Measurements from ENCODE around the gene TOMM34. TPM values are rescaled to one million over a fixed set of nuclear protein-coding genes. Genes with fewer than 3 reads are reported as not detected.
A peak's percentile ranks its signal among the peaks of the same experiment; 100 is the strongest.

TOMM34 gene
- total and polyA plus RNA-seq, 2 of the 13 experiments (the other 11 are each of a cell fraction or from before 2014, with no cell fraction given), result 36.2 to 52.0 TPM

DNA sequence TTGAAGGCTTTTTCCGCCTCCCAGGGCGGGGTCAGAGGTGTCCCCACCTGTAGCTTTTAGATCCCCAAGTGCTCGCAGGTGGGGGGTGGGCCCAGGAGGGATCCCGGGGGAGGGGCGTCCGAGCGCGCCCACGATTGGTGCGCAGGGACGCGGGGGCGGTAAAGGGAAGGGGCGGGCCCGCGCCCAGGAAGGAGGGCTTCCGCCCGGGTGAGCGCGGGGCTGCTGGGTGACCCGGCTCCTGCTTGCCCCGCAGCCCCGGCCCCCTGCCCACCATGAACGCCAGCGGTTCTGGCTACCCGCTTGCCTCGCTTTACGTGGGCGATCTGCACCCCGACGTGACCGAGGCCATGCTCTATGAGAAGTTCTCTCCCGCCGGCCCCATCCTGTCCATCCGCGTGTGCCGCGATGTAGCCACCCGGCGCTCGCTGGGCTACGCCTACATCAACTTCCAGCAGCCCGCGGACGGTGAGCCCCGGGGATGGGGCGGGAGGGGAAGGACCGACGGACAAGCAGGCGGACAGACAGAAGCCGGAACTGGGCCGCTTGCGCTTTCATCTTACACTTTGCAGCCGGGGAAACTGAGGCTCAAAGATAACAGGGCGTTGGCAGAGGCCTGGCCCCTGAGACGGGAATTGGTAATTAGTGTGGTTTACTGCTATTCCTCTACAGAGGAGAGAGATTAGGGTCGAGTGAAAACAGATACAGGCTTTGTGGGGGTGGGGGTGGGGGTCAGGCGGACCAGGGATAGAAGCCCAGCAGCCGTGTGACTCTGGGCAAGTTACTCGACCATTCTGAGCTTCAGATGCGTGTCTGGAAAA is 50.1 kb downstream of the TOMM34 start, which contains the start of gene PABPC1L (continued):
- TF ChIP-seq, protein P1, sequence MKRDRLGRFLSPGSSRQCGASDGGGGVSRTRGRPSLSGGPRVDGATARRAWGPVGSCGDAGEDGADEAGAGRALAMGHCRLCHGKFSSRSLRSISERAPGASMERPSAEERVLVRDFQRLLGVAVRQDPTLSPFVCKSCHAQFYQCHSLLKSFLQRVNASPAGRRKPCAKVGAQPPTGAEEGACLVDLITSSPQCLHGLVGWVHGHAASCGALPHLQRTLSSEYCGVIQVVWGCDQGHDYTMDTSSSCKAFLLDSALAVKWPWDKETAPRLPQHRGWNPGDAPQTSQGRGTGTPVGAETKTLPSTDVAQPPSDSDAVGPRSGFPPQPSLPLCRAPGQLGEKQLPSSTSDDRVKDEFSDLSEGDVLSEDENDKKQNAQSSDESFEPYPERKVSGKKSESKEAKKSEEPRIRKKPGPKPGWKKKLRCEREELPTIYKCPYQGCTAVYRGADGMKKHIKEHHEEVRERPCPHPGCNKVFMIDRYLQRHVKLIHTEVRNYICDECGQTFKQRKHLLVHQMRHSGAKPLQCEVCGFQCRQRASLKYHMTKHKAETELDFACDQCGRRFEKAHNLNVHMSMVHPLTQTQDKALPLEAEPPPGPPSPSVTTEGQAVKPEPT (CRISPR knock-in tag; IDR thresholded peaks at IDR 0.05; ENCODE audit: low read depth), result peak; percentile 49; the same call in 1 of the 2 replicates
- peak; percentile 45; the same call in 1 of the 2 replicates for TF ChIP-seq MTF2 (CRISPR knock-in tag; IDR thresholded peaks at IDR 0.05; ENCODE audit: borderline replicate concordance)
- peak; percentile 32 for TF ChIP-seq TAF15 (IDR thresholded peaks at IDR 0.05; ENCODE audit: low read depth, low read length, poor library complexity, severe bottlenecking)
- TF ChIP-seq ZSCAN29 (CRISPR knock-in tag; conservative IDR thresholded peaks at IDR 0.05), result no peak; the same call in 1 of the 2 replicates
- 0 out of 2 replicates have a peak, but pooled peaks have one; percentile 52 for TF ChIP-seq ZNF441 (CRISPR knock-in tag; IDR thresholded peaks at IDR 0.05; ENCODE audit: borderline replicate concordance)
- TF ChIP-seq MYC (CRISPR knock-in tag; IDR thresholded peaks at IDR 0.05; ENCODE audit: borderline replicate concordance), result peak; percentile 90
- TF ChIP-seq NFYB (CRISPR knock-in tag; IDR thresholded peaks at IDR 0.05), result peak; percentile 73
- TF ChIP-seq SMAD9 (CRISPR knock-in tag; IDR thresholded peaks at IDR 0.05), result no peak
- TF ChIP-seq TBX2 (CRISPR knock-in tag; IDR thresholded peaks at IDR 0.05; ENCODE audit: borderline replicate concordance), result peak; percentile 41
- TF ChIP-seq ZFX (CRISPR knock-in tag; IDR thresholded peaks at IDR 0.05; ENCODE audit: low read depth), result peak; percentile 69
- peak; percentile 64 for TF ChIP-seq ZNF343 (CRISPR knock-in tag; IDR thresholded peaks at IDR 0.05)
- TF ChIP-seq SP4 (CRISPR knock-in tag; IDR thresholded peaks at IDR 0.05), result peak; percentile 73
- TF ChIP-seq ZNF530 (CRISPR knock-in tag; IDR thresholded peaks at IDR 0.05; ENCODE audit: low read depth), result no peak
- no peak for TF ChIP-seq ZNF292 (CRISPR knock-in tag; IDR thresholded peaks at IDR 0.05; ENCODE audit: borderline replicate concordance, low read depth)
- peak in 1 of 2 experiments; percentile 77; a peak in 2 of 4 replicates for TF ChIP-seq KLF16 (CRISPR knock-in tag; IDR thresholded peaks at IDR 0.05)
- peak; percentile 74; the same call in 1 of the 2 replicates for TF ChIP-seq KDM5B (CRISPR knock-in tag; IDR thresholded peaks at IDR 0.05; ENCODE audit: borderline replicate concordance)
- TF ChIP-seq, protein P2, sequence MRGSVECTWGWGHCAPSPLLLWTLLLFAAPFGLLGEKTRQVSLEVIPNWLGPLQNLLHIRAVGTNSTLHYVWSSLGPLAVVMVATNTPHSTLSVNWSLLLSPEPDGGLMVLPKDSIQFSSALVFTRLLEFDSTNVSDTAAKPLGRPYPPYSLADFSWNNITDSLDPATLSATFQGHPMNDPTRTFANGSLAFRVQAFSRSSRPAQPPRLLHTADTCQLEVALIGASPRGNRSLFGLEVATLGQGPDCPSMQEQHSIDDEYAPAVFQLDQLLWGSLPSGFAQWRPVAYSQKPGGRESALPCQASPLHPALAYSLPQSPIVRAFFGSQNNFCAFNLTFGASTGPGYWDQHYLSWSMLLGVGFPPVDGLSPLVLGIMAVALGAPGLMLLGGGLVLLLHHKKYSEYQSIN (CRISPR knock-in tag; IDR thresholded peaks at IDR 0.05; ENCODE audit: borderline replicate concordance), result no peak
- TF ChIP-seq, protein P3, sequence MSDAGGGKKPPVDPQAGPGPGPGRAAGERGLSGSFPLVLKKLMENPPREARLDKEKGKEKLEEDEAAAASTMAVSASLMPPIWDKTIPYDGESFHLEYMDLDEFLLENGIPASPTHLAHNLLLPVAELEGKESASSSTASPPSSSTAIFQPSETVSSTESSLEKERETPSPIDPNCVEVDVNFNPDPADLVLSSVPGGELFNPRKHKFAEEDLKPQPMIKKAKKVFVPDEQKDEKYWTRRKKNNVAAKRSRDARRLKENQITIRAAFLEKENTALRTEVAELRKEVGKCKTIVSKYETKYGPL (CRISPR knock-in tag; IDR thresholded peaks at IDR 0.05), result peak; percentile 76; the same call in 1 of the 2 replicates
- 0 out of 4 replicates have a peak, but pooled peaks of 1 of the 2 experiments have one; percentile 29 for TF ChIP-seq NR2F1 (CRISPR knock-in tag; IDR thresholded peaks at IDR 0.05)
- TF ChIP-seq, protein P4, sequence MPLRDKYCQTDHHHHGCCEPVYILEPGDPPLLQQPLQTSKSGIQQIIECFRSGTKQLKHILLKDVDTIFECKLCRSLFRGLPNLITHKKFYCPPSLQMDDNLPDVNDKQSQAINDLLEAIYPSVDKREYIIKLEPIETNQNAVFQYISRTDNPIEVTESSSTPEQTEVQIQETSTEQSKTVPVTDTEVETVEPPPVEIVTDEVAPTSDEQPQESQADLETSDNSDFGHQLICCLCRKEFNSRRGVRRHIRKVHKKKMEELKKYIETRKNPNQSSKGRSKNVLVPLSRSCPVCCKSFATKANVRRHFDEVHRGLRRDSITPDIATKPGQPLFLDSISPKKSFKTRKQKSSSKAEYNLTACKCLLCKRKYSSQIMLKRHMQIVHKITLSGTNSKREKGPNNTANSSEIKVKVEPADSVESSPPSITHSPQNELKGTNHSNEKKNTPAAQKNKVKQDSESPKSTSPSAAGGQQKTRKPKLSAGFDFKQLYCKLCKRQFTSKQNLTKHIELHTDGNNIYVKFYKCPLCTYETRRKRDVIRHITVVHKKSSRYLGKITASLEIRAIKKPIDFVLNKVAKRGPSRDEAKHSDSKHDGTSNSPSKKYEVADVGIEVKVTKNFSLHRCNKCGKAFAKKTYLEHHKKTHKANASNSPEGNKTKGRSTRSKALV (CRISPR knock-in tag; IDR thresholded peaks at IDR 0.05), result peak; percentile 83
